Right lobe of liver (tissue), 4 donors: ENCODE results near the gene SNU13.
"Not testable (repeated sequence)": the region's sequence is repeated elsewhere in the genome, so short reads cannot be mapped to it uniquely, and the experiment has no call there.

Experiments used
- CTCF ChIP-seq, 4 donors: fragments of 200-600 bp in 3 of 4; fragments of 450-650 bp in 1 of 4; IDR thresholded peaks; one replicate each; pipeline versions ENCODE4 v1.5.1 to v1.8.0; 2016 to 2022; ENCODE audit warnings: antibody characterized with exemption in 4 of 4, mild to moderate bottlenecking in 2 of 4
- POLR2A ChIP-seq: fragments of 450-650 bp; IDR thresholded peaks from one replicate; pipeline ENCODE4 v1.6.1; 2017; ENCODE audit warnings: antibody characterized with exemption, mild to moderate bottlenecking
- donor health status: DM: no; HTN: no; CAD: no.
- donor health status: DM: no; HTN: no; CAD: no.
- donor health status: DM: no; HTN: yes; CAD: no.

DNA sequence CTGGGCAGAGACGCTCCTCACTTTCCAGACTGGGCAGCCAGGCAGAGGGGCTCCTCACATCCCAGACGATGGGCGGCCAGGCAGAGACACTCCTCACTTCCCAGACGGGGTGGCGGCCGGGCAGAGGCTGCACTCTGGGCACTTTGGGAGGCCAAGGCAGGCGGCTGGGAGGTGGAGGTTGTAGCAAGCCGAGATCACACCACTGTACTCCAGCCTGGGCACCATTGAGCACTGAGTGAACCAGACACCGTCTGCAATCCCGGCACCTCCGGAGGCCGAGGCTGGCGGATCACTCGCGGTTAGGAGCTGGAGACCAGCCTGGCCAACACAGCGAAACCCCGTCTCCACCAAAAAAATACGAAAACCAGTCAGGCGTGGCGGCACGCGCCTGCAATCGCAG is 57.1 kb downstream of the SNU13 start:
- TF ChIP-seq CTCF (IDR thresholded peaks at IDR 0.05); POLR2A: not testable (repeated sequence)
